ENCODE measurements around the gene HSD3B7. TPM values are rescaled to one million over a fixed set of nuclear protein-coding genes. Genes with fewer than 3 reads are reported as not detected.
A peak's percentile ranks its signal among the peaks of the same experiment; 100 is the strongest.

The HSD3B7 gene
- 30.4 and 33.8 TPM in 2 replicates for total RNA-seq (2014; rRNA removed; shearing (Covaris generic))

DNA sequence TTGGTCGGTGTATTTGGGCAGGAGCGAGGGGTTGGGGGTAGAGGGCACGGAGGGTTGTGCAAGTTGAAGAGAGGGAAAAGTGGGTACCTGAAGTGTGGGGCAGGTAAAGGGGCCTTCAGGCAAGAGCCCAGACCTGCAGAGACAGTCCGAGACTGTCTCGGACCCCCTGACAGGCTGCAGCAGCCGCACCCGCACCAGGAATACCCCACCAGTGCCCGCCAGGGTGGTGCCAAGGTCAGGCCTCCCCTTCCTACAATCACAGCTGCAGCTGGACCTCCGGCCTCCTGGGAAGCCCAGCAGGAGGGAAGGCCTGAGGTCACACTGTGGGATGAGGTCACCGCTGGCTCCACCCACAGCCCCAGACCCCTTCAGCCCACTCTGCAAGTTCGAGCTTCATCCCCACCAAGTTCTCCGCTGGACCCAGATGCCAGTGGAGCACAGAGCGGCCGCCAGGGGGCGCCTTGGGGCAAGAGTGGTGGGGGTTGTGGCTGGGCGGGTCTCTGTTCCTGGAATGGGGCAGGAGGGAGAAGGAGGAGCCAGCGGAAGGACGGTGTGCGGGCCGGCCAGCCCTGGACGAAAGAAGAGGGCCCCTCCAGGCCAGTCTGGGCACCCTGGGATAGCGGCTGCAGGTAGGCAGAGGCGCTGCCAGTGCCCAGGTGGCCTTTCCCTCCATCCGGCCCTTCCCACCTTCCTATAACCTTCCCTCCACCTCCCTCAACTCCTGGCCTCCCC, at the start of gene HSD3B7:
TSS of gene HSD3B7 (plus strand) at position 539 of the 732 bp plus-strand sequence. CDS start 452 bp downstream, outside the sequence.
- peak; percentile 68 for DNase-seq (ENCODE audit: low spot score)

- DNase-seq (ENCODE audit: low spot score): no peak
Measured at GRCh38 chr16:30937692-30938091, 47.3 kb upstream of the HSD3B7 start.

- peak; percentile 38 for DNase-seq (ENCODE audit: low spot score)
Measured at GRCh38 chr16:30939571-30939970, 45.4 kb upstream of the HSD3B7 start.

DNA sequence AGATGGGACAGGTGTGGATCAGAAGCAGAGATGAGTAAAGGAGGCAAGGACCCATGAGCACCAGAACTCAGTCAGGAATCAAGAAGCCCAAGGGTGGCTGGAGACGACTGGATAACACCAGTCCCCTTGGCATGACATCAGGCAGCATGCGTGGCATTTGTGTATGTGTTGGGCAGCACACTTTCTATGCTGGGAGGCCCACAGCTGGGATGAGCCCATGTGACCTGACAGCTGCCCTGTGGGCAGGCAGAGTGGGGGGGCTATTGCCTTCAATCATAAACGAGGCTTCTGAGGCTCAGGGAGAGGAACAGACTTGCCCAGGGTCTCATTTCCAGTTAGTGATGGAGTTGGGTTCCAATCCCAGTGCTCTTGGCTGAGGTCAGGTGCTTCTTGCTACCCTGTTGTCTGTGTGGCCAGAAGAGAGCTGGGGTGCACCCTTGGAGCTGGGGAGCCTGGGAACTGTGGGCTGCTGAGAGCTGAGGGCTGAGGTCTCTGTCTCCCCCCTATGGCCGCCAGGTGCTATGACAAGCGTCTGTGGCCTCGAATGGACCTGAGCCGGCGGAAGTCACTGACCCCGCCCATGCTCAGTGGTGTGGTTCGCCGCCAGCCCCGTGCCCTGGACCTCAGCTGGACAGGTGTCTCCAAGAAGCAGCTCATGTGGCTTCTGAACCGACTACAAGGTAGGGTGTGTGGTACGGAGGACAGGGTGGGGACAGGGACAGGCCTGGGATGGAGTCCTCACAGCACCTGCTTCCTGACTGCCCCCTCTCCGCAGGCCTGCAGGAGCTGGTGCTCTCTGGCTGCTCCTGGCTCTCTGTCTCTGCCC, 43.2 kb upstream of the HSD3B7 start:
- DNase-seq (ENCODE audit: low spot score): peak; percentile 81

DNA sequence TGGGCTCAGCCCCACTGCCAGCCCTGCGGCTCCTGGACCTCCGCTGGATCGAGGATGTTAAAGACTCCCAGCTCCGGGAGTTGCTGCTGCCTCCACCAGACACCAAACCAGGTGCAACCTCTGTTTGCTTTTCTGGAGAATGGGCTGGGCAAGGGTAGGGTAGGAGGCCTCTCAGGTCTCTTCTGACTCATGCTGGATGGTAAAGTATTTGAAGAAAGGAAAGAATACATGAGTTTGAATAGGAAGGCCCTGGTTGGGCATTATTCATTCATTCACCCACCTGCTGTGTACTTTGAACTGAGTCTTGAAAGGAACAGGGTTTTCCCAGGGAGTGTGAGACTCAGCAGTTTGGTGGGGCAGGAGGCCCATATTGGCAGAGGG, 42.6 kb upstream of the HSD3B7 start:
- no peak for DNase-seq (ENCODE audit: low spot score)

GRCh38 chr16:30944352-30944751, 40.7 kb upstream of the HSD3B7 start:
- DNase-seq (ENCODE audit: low spot score): no peak

- DNase-seq (ENCODE audit: low spot score): no peak
Measured at GRCh38 chr16:30946671-30947540, 38.1 kb upstream of the HSD3B7 start.

- DNase-seq (ENCODE audit: low spot score): no peak
Measured at GRCh38 chr16:30947541-30947858, 37.5 kb upstream of the HSD3B7 start.

GRCh38 chr16:30947859-30948666, 36.9 kb upstream of the HSD3B7 start:
- peak; percentile 98 for DNase-seq (ENCODE audit: low spot score)

GRCh38 chr16:30948667-30949649, 36.0 kb upstream of the HSD3B7 start, which contains the start of gene ORAI3:
Gene ORAI3, plus strand, starts transcription at chr16:30949068. Its CDS starts 222 bp downstream, at chr16:30949290.
- peak; percentile 59 for DNase-seq (ENCODE audit: low spot score)

- peak; percentile 98 for DNase-seq (ENCODE audit: low spot score)
Measured at GRCh38 chr16:30949650-30950515, 35.1 kb upstream of the HSD3B7 start.

DNA sequence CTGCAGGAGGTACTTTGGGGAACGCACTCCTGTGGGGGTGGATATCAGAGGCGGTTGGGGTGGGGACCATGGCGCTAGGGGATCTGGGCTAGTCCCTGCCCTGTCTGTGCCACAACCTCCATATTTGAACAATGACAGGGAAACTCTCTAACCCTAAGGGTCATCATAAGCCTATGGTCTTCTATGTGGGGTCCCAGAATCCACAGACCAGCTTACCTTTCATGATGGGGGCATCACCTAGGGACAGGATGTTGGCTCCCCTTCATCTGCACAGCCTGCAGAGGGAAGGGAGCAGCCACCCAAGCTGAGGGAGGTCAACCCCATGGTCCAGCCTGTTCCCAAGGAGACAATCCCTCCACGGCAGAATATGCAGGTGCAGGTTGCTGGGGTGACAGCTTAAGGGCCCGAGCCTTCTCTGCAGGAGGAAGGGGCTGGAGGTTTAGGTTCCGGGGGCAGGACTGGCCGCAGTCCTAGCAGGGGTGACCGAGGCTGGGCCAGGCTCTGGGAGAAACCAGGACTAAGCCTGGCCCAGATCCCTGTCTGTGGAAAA, 34.4 kb upstream of the HSD3B7 start:
- no peak for DNase-seq (ENCODE audit: low spot score)

DNA sequence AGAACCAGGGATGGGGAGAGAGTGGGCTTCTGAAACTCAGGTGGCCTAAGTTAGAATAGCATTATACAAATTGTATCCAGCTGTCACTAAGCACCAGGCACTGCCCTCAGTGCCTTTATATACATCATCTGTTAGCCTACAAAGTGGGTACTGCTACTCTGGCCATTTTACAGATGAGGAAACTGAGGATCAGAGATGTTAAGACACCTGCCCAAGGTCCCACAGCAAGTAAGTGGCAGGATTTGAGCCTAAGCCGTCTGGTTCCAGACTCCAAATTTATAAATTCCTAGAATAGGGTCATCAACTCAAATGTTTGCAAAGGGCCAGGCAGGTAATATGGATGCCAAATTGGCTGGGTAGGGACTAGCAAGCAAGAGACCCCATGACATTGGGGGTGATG, 33.8 kb upstream of the HSD3B7 start:
- no peak for DNase-seq (ENCODE audit: low spot score)

- DNase-seq (ENCODE audit: low spot score): no peak
Measured at GRCh38 chr16:30951750-30952149, 33.3 kb upstream of the HSD3B7 start.

- no peak for DNase-seq (ENCODE audit: low spot score)
Measured at GRCh38 chr16:30953111-30953510, 31.9 kb upstream of the HSD3B7 start.

DNA sequence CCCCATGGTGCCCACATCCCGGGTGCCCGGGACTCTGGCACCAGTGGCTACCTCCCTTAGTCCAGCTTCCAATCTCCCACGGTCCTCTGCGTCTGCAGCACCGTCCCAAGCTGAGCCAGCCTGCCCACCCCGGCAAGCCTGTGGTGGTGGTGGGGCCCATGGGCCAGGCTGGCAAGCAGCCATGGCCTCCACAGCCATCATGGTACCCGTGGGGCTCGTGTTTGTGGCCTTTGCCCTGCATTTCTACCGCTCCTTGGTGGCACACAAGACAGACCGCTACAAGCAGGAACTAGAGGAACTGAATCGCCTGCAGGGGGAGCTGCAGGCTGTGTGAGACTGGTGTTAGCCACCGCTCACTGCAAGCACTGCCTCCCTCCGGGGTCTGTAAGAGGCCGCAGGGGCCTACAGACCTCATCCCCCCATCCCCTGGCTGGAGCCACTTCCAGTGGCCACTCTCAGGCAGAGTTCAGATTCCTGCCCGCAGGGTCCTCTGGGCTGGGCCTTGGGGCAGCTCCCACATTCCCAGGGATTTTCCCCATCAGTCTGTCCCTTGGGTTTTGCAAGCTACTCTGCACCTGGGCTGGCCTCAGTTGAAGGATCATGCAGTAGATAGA, 31.4 kb upstream of the HSD3B7 start:
- peak; percentile 67 for DNase-seq (ENCODE audit: low spot score)

GRCh38 chr16:30954993-30955392, 30.0 kb upstream of the HSD3B7 start:
- no peak for DNase-seq (ENCODE audit: low spot score)
